ENCODE data around the gene OGFR.

DNA sequence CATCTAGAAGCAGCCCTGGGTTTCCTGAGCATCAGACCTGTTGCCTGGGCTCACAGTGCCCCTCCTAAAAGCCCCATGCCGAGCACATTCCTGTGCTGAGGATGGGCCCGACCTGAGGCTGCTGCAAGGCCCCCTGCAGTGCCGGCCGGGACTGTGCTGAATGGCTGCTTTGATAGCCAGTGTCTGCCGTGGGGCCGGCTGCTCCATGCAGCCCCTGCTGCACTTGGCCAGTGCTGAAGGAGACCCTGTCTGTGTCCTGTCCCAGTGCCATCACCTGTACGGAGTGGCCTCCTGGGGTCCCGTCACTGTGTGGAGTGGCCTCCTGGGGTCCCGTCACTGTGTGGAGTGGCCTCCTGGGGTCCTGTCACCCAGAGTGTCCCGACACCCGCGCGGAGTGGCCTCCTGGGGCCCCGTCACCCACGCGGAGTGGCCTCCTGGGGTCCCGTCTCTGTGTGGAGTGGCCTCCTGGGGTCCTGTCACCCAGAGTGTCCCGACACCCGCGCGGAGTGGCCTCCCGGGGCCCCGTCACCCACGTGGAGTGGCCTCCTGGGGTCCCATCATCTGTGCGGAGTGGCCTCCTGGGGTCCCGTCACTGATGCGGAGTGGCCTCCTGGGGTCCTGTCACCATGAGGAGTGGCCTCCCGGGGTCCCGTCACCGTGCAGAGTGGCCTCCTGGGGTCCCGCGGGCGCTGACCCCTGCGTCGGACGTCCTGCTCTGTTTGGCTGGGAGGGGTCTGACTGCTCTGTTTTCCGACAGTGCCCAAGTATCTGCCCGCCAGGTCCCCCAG, 19.2 kb downstream of the OGFR start:
- TF ChIP-seq EZH2 (IDR thresholded peaks at IDR 0.05; ENCODE audit: borderline replicate concordance, insufficient read depth, low read depth, low read length, poor library complexity, severe bottlenecking) (no peak), CTCF (IDR thresholded peaks at IDR 0.05) (no peak)

All from B cell (primary cell).